Right lobe of liver (tissue), 4 donors: Measurements from ENCODE around the gene NEK4.

Experiments
- CTCF ChIP-seq, 4 donors: fragments of 200-600 bp in 3 of 4; fragments of 450-650 bp in 1 of 4; IDR thresholded peaks; one replicate each; pipeline versions ENCODE4 v1.5.1 to v1.8.0; 2016 to 2022; ENCODE audit warnings: antibody characterized with exemption in 4 of 4, mild to moderate bottlenecking in 2 of 4
- POLR2A ChIP-seq: fragments of 450-650 bp; IDR thresholded peaks from one replicate; pipeline ENCODE4 v1.6.1; 2017; ENCODE audit warnings: antibody characterized with exemption, mild to moderate bottlenecking
- donor health status: DM: no; HTN: no; CAD: no.
- donor health status: DM: no; HTN: no; CAD: no.
- donor health status: DM: no; HTN: yes; CAD: no.

GRCh38 chr3:52811452-52812011 is 40.8 kb upstream of the NEK4 start:
- TF ChIP-seq CTCF (IDR thresholded peaks at IDR 0.05) (no peak), POLR2A (peak; percentile 56)
